22Rv1 (cell line): ENCODE data around the gene ATF3.

Experiments
- CTCF ChIP-seq: fragments of 450-650 bp; IDR thresholded peaks from 2 replicates; pipeline ENCODE4 v1.5.1; 2017; ENCODE audit warnings: mild to moderate bottlenecking
- ZFX ChIP-seq: fragments of 450-650 bp; IDR thresholded peaks from 2 replicates; pipeline ENCODE4 v1.6.1; 2017; ENCODE audit warnings: antibody characterized with exemption, borderline replicate concordance

GRCh38 chr1:212618466-212619210, 10.1 kb downstream of the ATF3 start:
- TF ChIP-seq ZFX (no peak), CTCF (no peak)
